Neural crest cell (in vitro differentiated cells): ENCODE data around the gene AP5B1. TPM values are rescaled to one million over a fixed set of nuclear protein-coding genes. Genes with fewer than 3 reads are reported as not detected.
A peak's percentile ranks its signal among the peaks of the same experiment; 100 is the strongest.

ENCODE experiments used
- DNase-seq: peaks from one replicate; pipeline ENCODE4 v3.0.0; 2021; ENCODE audit warnings: low read depth, mixed read lengths, low spot score
- H3K27ac Mint-ChIP-seq: one replicate; pipeline ENCODE4 v1.8.0; 2021; ENCODE audit warnings: mild to moderate bottlenecking, mixed read lengths; ENCODE audit not compliant: unreplicated experiment
- H3K27me3 Mint-ChIP-seq: 2 replicates; pipeline ENCODE4 v1.8.0; 2021; ENCODE audit warnings: low read depth, mild to moderate bottlenecking, mixed read lengths
- H3K36me3 Mint-ChIP-seq: 2 replicates; pipeline ENCODE4 v1.8.0; 2021; ENCODE audit warnings: low read depth, mild to moderate bottlenecking, mixed read lengths
- H3K4me1 Mint-ChIP-seq: 2 replicates; pipeline ENCODE4 v1.8.0; 2021; ENCODE audit warnings: mixed read lengths
- H3K4me3 Mint-ChIP-seq: one replicate; pipeline ENCODE4 v1.8.0; 2021; ENCODE audit warnings: mild to moderate bottlenecking, mixed read lengths
- H3K9me3 Mint-ChIP-seq: 2 replicates; pipeline ENCODE4 v1.8.0; 2021; ENCODE audit warnings: mixed read lengths
- total RNA-seq: library from RNA; stranded (reverse); gene quantifications from 2 replicates; pipeline ENCODE4 v1.2.1, GENCODE V29; 2021
- TF ChIP-seq, protein P1 (sequence below): fragments of 200-600 bp; sonication (generic); conservative IDR thresholded peaks from 2 replicates; pipeline ENCODE4 v1.5.0; 2021; ENCODE audit warnings: antibody characterized with exemption, mild to moderate bottlenecking

The AP5B1 gene
- total RNA-seq, 1 donor from 2014 or later = 10.8 TPM

DNA sequence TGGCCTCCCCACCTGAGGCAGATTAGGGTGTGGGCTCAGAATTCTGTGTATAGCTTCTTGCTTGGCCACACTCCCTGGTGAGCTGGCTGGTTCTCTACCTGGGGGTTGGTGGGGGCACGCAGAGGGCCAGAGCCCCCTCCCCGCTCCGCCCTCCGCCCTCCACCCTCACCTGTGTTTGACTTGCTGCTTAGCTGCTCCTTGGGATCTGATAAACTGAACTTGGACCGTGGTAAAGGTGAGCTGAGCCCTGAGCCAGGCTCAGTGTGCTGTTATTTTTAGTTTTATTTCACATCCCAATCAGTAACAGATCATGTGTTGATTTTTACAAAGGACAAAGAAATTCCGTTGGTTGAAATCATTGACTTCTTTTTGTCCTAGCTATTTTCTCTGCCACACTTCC lies 8.0 kb upstream of the AP5B1 start:
- no peak overlapping the region for H3K4me3 Mint-ChIP-seq
- H3K27me3 Mint-ChIP-seq = peaks cover 77% of the 10 kb centered on the region
- DNase-seq = no peak
- H3K36me3 Mint-ChIP-seq = peaks cover 3% of the 10 kb centered on the region
- H3K9me3 Mint-ChIP-seq = no peaks in the 10 kb centered on the region
- H3K4me1 Mint-ChIP-seq = peaks cover 10% of the 10 kb centered on the region
- H3K27ac Mint-ChIP-seq = no peak overlapping the region
- TF ChIP-seq, protein P1, sequence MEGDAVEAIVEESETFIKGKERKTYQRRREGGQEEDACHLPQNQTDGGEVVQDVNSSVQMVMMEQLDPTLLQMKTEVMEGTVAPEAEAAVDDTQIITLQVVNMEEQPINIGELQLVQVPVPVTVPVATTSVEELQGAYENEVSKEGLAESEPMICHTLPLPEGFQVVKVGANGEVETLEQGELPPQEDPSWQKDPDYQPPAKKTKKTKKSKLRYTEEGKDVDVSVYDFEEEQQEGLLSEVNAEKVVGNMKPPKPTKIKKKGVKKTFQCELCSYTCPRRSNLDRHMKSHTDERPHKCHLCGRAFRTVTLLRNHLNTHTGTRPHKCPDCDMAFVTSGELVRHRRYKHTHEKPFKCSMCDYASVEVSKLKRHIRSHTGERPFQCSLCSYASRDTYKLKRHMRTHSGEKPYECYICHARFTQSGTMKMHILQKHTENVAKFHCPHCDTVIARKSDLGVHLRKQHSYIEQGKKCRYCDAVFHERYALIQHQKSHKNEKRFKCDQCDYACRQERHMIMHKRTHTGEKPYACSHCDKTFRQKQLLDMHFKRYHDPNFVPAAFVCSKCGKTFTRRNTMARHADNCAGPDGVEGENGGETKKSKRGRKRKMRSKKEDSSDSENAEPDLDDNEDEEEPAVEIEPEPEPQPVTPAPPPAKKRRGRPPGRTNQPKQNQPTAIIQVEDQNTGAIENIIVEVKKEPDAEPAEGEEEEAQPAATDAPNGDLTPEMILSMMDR = no peak

GRCh38 chr11:65787649-65788622 lies 7.2 kb upstream of the AP5B1 start:
- Mint-ChIP-seq H3K9me3 (no peaks in the 10 kb centered on the region), H3K36me3 (peaks cover 3% of the 10 kb centered on the region), H3K27ac (no peak overlapping the region), H3K27me3 (peaks cover 83% of the 10 kb centered on the region), H3K4me3 (peak overlapping the region; percentile 60), H3K4me1 (peaks cover 12% of the 10 kb centered on the region)
- TF ChIP-seq, protein P1 = no peak
- DNase-seq = no peak

GRCh38 chr11:65786786-65787636 lies 6.2 kb upstream of the AP5B1 start, which contains the start of gene OVOL1:
TSS of gene OVOL1 (plus strand) at chr11:65787063. CDS start at chr11:65787374, 311 bp downstream.
- Mint-ChIP-seq H3K36me3 (peaks cover 3% of the 10 kb centered on the region), H3K4me1 (peaks cover 12% of the 10 kb centered on the region), H3K9me3 (no peaks in the 10 kb centered on the region), H3K4me3 (peak within 1 kb of the TSS; percentile 36), H3K27ac (no peak within 1 kb of the TSS), H3K27me3 (peaks cover 80% of the 10 kb centered on the region)
- TF ChIP-seq, protein P1 = no peak
- no peak for DNase-seq

DNA sequence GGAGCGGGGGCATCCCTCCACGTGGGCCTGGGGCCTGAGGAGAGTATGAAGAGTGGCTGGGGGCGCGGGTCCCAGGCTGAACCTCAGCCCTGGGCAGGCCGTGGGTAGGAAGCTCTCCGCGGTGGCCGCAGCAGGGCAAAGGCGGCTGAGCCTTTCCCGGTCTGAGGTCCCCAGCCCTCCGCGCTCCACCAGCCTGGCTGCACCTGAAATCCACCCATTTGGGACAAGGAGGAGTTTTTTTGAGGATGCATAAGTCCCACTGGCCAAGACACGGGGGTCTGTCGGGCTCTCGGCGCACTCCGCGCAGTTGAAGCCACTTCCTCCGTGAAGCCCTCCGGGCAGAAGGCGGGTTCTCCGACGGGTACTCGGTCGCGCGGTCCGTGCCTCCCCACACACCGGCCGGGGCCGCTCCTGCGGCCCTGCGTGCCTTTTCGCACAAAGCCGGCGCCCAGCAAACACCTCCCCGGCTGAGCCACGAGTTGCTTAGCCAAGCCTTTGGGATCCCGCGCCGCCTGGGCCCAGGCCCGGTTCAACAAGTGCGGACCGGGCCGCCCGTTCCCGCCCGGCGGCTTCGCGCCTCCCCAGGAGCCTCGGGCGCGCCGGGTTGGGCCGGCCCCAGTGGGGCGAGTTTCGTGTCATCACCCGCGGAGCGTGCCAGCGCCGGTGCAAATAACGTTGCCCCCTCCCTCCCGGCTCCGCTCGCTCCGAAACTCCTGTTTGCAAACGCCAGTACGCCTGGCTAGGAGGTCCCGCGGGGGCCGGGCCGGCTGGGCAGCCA lies 5.4 kb upstream of the AP5B1 start:
- peaks cover 83% of the 10 kb centered on the region for H3K27me3 Mint-ChIP-seq
- TF ChIP-seq, protein P1 = no peak
- no peak for DNase-seq
- peak overlapping the region; percentile 36 for H3K4me3 Mint-ChIP-seq
- H3K9me3 Mint-ChIP-seq = no peaks in the 10 kb centered on the region
- H3K27ac Mint-ChIP-seq = no peak overlapping the region
- peaks cover 3% of the 10 kb centered on the region for H3K36me3 Mint-ChIP-seq
- H3K4me1 Mint-ChIP-seq = peaks cover 12% of the 10 kb centered on the region
